ENCODE data around the gene TRAF7.

- TF ChIP-seq ZNF207 (IDR thresholded peaks at IDR 0.05; ENCODE audit: borderline replicate concordance) (no peak), HOXA7 (CRISPR knock-in tag; IDR thresholded peaks at IDR 0.05) (no peak), GATA4 (IDR thresholded peaks at IDR 0.05; ENCODE audit: borderline replicate concordance, low read depth) (no peak), ZBTB7A (CRISPR knock-in tag; IDR thresholded peaks at IDR 0.05) (no peak), FOXA3 (CRISPR knock-in tag; IDR thresholded peaks at IDR 0.05) (no peak), POLR2A (IDR thresholded peaks at IDR 0.05; ENCODE audit: insufficient read depth in 1 of 2, low read depth in 2 of 2, low read length in 2 of 2) (no peak), TFDP1 (CRISPR knock-in tag; IDR thresholded peaks at IDR 0.05; ENCODE audit: borderline replicate concordance) (no peak)
Measured at GRCh38 chr16:2194852-2195321, 39.3 kb downstream of the TRAF7 start.
